Ishikawa (cell line): Measurements from ENCODE around the gene AMN.

Experiments
- CEBPB ChIP-seq: IDR thresholded peaks from 2 replicates; pipeline ENCODE4 v1.6.1; 2012
- CREB1 ChIP-seq: IDR thresholded peaks from 2 replicates; pipeline ENCODE4 v1.6.1; 2012; ENCODE audit warnings: low read depth
- EGR1 ChIP-seq: IDR thresholded peaks from 2 replicates; pipeline ENCODE4 v1.6.1; 2012
- EP300 ChIP-seq: IDR thresholded peaks from 2 replicates; pipeline ENCODE4 v1.6.1; 2012; ENCODE audit warnings: borderline replicate concordance
- FOXM1 ChIP-seq: IDR thresholded peaks from 2 replicates; pipeline ENCODE4 v1.6.1; 2012; ENCODE audit warnings: low read depth, borderline replicate concordance
- MAX ChIP-seq: IDR thresholded peaks from 2 replicates; pipeline ENCODE4 v1.6.1; 2012
- NFIC ChIP-seq: IDR thresholded peaks from 2 replicates; pipeline ENCODE4 v1.6.1; 2012
- RAD21 ChIP-seq: IDR thresholded peaks from 2 replicates; pipeline ENCODE4 v1.6.1; 2012; ENCODE audit warnings: low read depth
- TAF1 ChIP-seq: IDR thresholded peaks from 2 replicates; pipeline ENCODE4 v1.6.1; 2012; ENCODE audit warnings: low read depth, mild to moderate bottlenecking
- TCF12 ChIP-seq: IDR thresholded peaks from 2 replicates; pipeline ENCODE4 v1.6.1; 2012; ENCODE audit warnings: low read depth
- TEAD4 ChIP-seq: IDR thresholded peaks from 2 replicates; pipeline ENCODE4 v1.6.1; 2012
- YY1 ChIP-seq: IDR thresholded peaks from 2 replicates; pipeline ENCODE4 v1.6.1; 2012; ENCODE audit warnings: low read depth
- ZBTB7A ChIP-seq: IDR thresholded peaks from 2 replicates; pipeline ENCODE4 v1.6.1; 2012; ENCODE audit warnings: low read depth
- TF ChIP-seq, protein P1 (sequence below): IDR thresholded peaks from 2 replicates; pipeline ENCODE4 v1.6.1; 2012; ENCODE audit warnings: low read depth, mild to moderate bottlenecking
- TF ChIP-seq, protein P2 (sequence below): IDR thresholded peaks from 2 replicates; pipeline ENCODE4 v1.6.1; 2012

The AMN gene

GRCh38 chr14:102957222-102957621 is 34.8 kb downstream of the AMN start:
- no peak for TF ChIP-seq CREB1
- no peak for TF ChIP-seq EP300
- no peak for TF ChIP-seq EGR1
- TF ChIP-seq, protein P1, sequence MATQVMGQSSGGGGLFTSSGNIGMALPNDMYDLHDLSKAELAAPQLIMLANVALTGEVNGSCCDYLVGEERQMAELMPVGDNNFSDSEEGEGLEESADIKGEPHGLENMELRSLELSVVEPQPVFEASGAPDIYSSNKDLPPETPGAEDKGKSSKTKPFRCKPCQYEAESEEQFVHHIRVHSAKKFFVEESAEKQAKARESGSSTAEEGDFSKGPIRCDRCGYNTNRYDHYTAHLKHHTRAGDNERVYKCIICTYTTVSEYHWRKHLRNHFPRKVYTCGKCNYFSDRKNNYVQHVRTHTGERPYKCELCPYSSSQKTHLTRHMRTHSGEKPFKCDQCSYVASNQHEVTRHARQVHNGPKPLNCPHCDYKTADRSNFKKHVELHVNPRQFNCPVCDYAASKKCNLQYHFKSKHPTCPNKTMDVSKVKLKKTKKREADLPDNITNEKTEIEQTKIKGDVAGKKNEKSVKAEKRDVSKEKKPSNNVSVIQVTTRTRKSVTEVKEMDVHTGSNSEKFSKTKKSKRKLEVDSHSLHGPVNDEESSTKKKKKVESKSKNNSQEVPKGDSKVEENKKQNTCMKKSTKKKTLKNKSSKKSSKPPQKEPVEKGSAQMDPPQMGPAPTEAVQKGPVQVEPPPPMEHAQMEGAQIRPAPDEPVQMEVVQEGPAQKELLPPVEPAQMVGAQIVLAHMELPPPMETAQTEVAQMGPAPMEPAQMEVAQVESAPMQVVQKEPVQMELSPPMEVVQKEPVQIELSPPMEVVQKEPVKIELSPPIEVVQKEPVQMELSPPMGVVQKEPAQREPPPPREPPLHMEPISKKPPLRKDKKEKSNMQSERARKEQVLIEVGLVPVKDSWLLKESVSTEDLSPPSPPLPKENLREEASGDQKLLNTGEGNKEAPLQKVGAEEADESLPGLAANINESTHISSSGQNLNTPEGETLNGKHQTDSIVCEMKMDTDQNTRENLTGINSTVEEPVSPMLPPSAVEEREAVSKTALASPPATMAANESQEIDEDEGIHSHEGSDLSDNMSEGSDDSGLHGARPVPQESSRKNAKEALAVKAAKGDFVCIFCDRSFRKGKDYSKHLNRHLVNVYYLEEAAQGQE, result no peak
- TF ChIP-seq YY1, result no peak
- TF ChIP-seq CEBPB, result no peak
- TF ChIP-seq TEAD4, result no peak
- no peak for TF ChIP-seq TCF12
- no peak for TF ChIP-seq NFIC
- TF ChIP-seq RAD21, result no peak
- TF ChIP-seq MAX, result no peak
- no peak for TF ChIP-seq TAF1

DNA sequence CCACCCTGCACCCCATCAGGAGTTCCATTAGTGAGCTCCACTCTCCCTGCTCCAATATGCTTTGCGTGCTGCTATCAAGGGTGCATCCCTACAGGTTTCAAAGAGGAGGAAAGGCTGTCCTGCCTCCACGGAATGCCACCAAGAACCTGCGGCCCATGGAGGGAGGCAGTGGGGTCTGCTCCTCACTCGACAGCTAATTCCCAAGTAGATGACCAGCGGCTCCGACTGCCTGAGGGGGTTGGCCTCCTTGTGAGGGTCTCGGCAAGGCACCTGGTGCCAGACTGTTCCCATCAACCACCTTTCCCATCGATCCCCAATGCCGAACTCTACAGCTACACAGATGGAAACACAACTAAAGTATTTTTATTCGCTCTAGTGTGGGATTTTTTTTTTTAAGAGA is 36.0 kb downstream of the AMN start:
- TF ChIP-seq FOXM1 (no peak), TCF12 (no peak), ZBTB7A (no peak), YY1 (no peak), RAD21 (no peak), NFIC (no peak), CREB1 (no peak), CEBPB (no peak), MAX (no peak), EP300 (no peak), TEAD4 (no peak), EGR1 (no peak), TAF1 (no peak)
- TF ChIP-seq, protein P2, sequence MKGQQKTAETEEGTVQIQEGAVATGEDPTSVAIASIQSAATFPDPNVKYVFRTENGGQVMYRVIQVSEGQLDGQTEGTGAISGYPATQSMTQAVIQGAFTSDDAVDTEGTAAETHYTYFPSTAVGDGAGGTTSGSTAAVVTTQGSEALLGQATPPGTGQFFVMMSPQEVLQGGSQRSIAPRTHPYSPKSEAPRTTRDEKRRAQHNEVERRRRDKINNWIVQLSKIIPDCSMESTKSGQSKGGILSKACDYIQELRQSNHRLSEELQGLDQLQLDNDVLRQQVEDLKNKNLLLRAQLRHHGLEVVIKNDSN, result no peak
- TF ChIP-seq, protein P1, result no peak

GRCh38 chr14:102962111-102962627 is 39.7 kb downstream of the AMN start:
- no peak for TF ChIP-seq EP300
- no peak for TF ChIP-seq NFIC
- no peak for TF ChIP-seq FOXM1
- no peak for TF ChIP-seq EGR1
- no peak for TF ChIP-seq YY1
- no peak for TF ChIP-seq TCF12
- TF ChIP-seq, protein P1, result no peak
- no peak for TF ChIP-seq CREB1
- no peak for TF ChIP-seq CEBPB
- no peak for TF ChIP-seq MAX
- no peak for TF ChIP-seq TAF1
- no peak for TF ChIP-seq TEAD4
- TF ChIP-seq RAD21, result no peak
- TF ChIP-seq, protein P2, result no peak
- TF ChIP-seq ZBTB7A, result no peak

DNA sequence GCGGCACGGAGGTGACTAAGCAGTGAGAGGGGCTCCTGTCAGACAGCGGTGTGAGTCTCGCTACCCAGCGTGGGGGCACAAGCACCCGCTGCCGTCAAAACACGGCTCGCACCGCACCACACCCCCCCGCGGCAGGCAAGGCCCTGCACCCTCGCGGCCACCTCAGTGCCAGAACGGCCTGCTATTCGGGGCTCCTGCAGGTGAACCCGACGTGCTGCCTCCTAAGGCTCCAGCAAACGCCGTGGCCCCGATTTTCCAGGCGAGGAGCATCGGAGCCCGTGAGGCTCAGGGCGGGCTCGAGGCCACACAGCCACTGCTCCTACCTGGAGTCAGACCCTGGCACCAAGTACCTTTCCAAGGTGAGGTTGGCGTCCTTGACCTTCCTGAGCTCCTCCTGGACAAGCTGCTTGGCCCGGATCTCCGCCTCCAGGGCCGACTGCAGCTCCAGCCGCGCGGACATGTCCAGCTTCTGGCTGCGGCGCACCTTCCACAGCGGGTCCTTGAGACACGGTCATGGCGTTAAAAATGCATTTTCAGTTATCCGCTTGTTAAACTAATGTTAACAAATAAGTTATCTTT is 41.8 kb downstream of the AMN start:
- TF ChIP-seq TEAD4 (no peak), CREB1 (no peak)

DNA sequence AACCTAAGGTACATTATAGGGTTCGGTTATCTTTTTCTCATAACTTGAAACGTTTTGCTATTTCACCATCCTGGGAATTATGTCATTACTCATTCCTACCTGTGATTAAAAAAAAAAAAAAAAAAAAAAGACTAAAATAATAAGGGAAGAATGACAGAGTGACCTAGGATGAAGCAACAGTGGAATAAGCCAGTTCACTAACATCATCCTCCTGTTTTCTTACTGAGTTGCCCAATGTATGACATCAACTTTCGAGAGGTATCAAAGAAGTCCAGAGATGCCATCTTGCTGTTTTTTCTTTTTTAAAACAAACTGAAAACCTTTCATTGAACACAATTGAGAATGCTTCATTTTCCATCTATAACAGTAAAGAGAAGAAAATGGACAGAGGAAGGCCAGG is 42.8 kb downstream of the AMN start:
- TF ChIP-seq RAD21 (no peak), EGR1 (no peak), EP300 (no peak), FOXM1 (no peak)
